Mesothelial cell of epicardium (in vitro differentiated cells): ENCODE measurements around the gene FKBP11. TPM values are rescaled to one million over a fixed set of nuclear protein-coding genes. Genes with fewer than 3 reads are reported as not detected.

Source experiments
- DNase-seq, 2 experiments: peaks; one replicate each; pipeline ENCODE4 v3.0.0; 2021; ENCODE audit warnings: low spot score in 2 of 2; ENCODE audit not compliant: unreplicated experiment in 2 of 2
- H3K27ac Mint-ChIP-seq: 2 replicates; pipeline ENCODE4 v1.8.0; 2021; ENCODE audit warnings: mixed read lengths
- H3K27me3 Mint-ChIP-seq: 2 replicates; pipeline ENCODE4 v1.8.0; 2021; ENCODE audit warnings: low read depth, mixed read lengths
- H3K36me3 Mint-ChIP-seq: 2 replicates; pipeline ENCODE4 v1.8.0; 2021; ENCODE audit warnings: mixed read lengths
- H3K4me1 Mint-ChIP-seq: 2 replicates; pipeline ENCODE4 v1.8.0; 2021; ENCODE audit warnings: mixed read lengths
- H3K4me3 Mint-ChIP-seq: 2 replicates; pipeline ENCODE4 v1.8.0; 2021; ENCODE audit warnings: mild to moderate bottlenecking, moderate library complexity, mixed read lengths
- H3K9me3 Mint-ChIP-seq: 2 replicates; pipeline ENCODE4 v1.8.0; 2021; ENCODE audit warnings: mixed read lengths
- CTCF ChIP-seq: fragments of 200-600 bp; sonication (generic); IDR thresholded peaks from one replicate; pipeline ENCODE4 v1.5.0; 2021; ENCODE audit warnings: antibody characterized with exemption; ENCODE audit not compliant: unreplicated experiment
- total RNA-seq: library from RNA; stranded (reverse); gene quantifications from 3 replicates; pipeline ENCODE4 v1.2.1, GENCODE V29; 2021

Gene FKBP11
- 30.5 to 34.7 TPM (median 33.7 TPM) in 3 replicates for total RNA-seq

- H3K4me1 Mint-ChIP-seq: peaks cover 8% of the 10 kb centered on the region
- peaks cover 21% of the 10 kb centered on the region for H3K36me3 Mint-ChIP-seq
- peak within 1 kb of the TSS; percentile 87 for H3K27ac Mint-ChIP-seq
- peak within 1 kb of the TSS; percentile 86 for H3K4me3 Mint-ChIP-seq
- TF ChIP-seq CTCF: no peak
- H3K9me3 Mint-ChIP-seq: no peaks in the 10 kb centered on the region
- H3K27me3 Mint-ChIP-seq: no peaks in the 10 kb centered on the region
- peak; percentile 24 to 41 for DNase-seq
Measured at GRCh38 chr12:48925304-48926011, at the start of gene FKBP11. Gene FKBP11, minus strand, starts transcription at chr12:48925492. Its CDS starts 64 bp downstream, at chr12:48925428.

GRCh38 chr12:48973941-48974673, 48.8 kb upstream of the FKBP11 start:
- H3K27me3 Mint-ChIP-seq: peaks cover 96% of the 10 kb centered on the region
- TF ChIP-seq CTCF: peak; percentile 80
- H3K4me1 Mint-ChIP-seq: peaks cover 34% of the 10 kb centered on the region
- no peaks in the 10 kb centered on the region for H3K36me3 Mint-ChIP-seq
- H3K4me3 Mint-ChIP-seq: no peak overlapping the region
- peak in 1 of 2 experiments; percentile 72 for DNase-seq
- H3K27ac Mint-ChIP-seq: no peak overlapping the region
- H3K9me3 Mint-ChIP-seq: no peaks in the 10 kb centered on the region

DNA sequence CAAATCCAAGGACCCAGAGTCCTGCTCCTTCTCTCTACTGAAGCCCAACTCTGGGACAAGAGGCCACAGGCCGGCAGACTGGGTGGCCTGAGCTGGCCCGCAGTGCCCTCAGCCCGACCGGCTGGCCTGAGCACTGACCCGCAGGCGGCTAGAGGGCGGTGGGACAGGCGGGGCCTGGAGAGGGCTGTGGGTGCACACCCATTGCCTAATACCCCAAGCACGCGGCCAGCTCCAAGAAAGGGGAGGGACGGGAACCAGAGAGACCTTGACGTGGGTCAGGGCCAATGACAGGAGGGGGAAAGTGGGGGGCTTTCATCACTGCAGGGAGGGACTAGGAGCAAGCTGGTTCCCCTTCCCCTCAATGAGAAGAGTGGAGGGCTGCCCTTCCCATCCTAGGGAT, 48.2 kb upstream of the FKBP11 start:
- H3K36me3 Mint-ChIP-seq: no peaks in the 10 kb centered on the region
- DNase-seq: no peak
- peaks cover 34% of the 10 kb centered on the region for H3K4me1 Mint-ChIP-seq
- H3K4me3 Mint-ChIP-seq: no peak overlapping the region
- TF ChIP-seq CTCF: no peak
- peaks cover 95% of the 10 kb centered on the region for H3K27me3 Mint-ChIP-seq
- no peak overlapping the region for H3K27ac Mint-ChIP-seq
- H3K9me3 Mint-ChIP-seq: no peaks in the 10 kb centered on the region

- no peak for TF ChIP-seq CTCF
- Mint-ChIP-seq H3K27me3 (peaks cover 97% of the 10 kb centered on the region), H3K27ac (no peak overlapping the region), H3K4me1 (peaks cover 34% of the 10 kb centered on the region), H3K36me3 (no peaks in the 10 kb centered on the region), H3K4me3 (no peak overlapping the region), H3K9me3 (no peaks in the 10 kb centered on the region)
- DNase-seq: no peak
Measured at GRCh38 chr12:48972952-48973483, 47.7 kb upstream of the FKBP11 start.

DNA sequence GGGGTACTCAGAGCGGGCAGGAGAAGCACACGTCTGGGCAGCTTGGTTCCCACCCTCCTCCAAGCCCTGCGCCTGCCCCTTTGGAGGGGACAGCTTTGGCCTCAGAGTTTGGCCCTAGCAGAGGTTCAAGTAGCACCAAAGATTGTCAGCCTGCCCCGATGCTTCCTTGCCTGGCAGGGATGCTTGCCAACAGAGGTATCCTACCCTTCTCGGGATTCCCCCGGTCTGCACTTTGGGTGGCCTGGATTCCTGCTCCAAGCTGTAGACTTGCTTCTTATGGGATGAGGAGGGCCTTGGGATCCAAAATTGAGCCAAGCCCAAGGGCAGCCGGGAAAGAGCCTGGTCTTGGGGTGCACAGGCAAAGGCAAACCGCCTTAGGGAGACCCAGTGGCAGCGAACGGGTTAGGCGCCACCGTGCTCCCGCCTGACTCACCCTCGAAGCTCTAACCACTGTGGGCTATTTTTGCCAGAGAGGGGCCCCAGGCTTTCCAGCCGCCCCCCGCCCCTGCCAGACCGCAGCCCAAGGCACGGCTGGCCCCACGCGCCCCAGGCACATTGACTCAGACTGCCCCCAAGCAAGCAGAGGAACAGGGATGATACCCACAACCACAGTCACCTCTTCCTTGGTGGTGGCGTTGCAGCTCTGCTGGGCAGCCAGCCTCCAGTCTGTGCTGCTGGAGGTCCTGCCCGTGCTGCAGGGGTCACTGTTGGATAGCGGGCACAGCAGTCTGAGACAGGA, 47.1 kb upstream of the FKBP11 start:
- peaks cover 29% of the 10 kb centered on the region for H3K4me1 Mint-ChIP-seq
- H3K36me3 Mint-ChIP-seq: no peaks in the 10 kb centered on the region
- H3K4me3 Mint-ChIP-seq: peak overlapping the region; percentile 74
- H3K27me3 Mint-ChIP-seq: peaks cover 94% of the 10 kb centered on the region
- TF ChIP-seq CTCF: no peak
- no peak for DNase-seq
- no peak overlapping the region for H3K27ac Mint-ChIP-seq
- no peaks in the 10 kb centered on the region for H3K9me3 Mint-ChIP-seq
